ENCODE results near the gene C2CD3.
"Not testable (repeated sequence)": the region's sequence is repeated elsewhere in the genome, so short reads cannot be mapped to it uniquely, and the experiment has no call there.

Gene C2CD3

DNA sequence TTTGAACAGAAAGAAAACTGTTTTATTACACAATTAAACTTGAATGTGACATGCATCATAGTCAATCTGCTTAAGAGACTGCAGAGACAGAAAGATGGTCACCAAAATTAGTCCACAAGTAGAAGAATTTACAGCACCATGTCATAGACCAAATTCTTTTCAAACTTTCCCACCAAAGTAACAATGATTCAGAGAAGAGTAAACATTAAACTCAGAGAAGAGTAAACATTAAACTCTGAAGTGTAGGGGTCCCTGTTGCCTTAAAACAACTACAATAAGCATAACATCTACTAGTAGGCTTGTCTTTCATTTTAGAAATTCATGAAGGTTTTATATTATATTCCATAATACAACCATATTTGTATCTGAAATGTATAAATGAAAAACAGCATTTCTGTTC is 104.1 kb downstream of the C2CD3 start:
- not testable (repeated sequence) for DNase-seq

DNA sequence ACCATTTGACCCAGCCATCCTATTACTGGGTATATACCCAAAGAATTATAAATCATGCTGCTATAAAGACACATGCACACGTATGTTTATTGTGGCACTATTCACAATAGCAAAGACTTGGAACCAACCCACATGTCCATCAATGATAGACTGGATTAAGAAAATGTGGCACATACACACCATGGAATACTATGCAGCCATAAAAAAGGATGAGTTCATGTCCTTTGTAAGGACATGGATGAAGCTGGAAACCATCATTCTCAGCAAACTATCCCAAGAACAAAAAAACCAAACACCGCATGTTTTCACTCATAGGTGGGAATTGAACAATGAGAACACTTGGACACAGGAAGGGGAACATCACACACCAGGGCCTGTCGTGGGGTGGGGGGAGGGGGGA is 105.3 kb downstream of the C2CD3 start:
- not testable (repeated sequence) for DNase-seq

DNA sequence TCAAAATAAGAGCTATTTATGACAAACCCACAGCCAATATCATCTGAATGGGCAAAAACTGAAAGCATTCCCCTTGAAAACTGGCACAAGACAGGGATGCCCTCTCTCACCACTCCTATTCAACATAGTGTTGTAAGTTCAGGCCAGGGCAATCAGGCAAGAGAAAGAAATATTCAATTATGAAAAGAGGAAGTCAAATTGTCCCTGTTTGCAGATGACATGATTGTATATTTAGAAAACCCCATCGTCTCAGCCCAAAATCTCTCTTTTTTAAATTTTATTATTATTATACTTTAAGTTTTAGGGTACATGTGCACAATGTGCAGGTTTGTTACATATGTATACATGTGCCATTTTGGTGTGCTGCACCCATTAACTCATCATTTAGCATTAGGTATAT is 107.2 kb downstream of the C2CD3 start:
- DNase-seq: not testable (repeated sequence)

DNA sequence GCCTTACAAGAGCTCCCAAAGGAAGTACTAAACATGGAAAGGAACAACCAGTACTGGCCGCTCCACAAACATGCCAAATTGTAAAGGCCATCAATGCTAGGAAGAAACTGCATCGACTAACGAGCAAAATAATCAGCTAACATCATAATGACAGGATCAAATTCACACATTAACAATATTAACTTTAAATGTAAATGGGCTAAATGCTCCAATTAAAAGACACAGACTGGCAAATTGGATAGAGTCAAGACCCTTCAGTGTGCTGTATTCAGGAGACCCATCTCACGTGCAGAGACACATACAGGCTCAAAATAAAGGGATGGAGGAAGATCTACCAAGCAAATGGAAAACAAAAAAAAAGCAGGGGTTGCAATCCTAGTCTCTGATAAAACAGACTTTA is 109.2 kb downstream of the C2CD3 start:
- DNase-seq: not testable (repeated sequence)

DNA sequence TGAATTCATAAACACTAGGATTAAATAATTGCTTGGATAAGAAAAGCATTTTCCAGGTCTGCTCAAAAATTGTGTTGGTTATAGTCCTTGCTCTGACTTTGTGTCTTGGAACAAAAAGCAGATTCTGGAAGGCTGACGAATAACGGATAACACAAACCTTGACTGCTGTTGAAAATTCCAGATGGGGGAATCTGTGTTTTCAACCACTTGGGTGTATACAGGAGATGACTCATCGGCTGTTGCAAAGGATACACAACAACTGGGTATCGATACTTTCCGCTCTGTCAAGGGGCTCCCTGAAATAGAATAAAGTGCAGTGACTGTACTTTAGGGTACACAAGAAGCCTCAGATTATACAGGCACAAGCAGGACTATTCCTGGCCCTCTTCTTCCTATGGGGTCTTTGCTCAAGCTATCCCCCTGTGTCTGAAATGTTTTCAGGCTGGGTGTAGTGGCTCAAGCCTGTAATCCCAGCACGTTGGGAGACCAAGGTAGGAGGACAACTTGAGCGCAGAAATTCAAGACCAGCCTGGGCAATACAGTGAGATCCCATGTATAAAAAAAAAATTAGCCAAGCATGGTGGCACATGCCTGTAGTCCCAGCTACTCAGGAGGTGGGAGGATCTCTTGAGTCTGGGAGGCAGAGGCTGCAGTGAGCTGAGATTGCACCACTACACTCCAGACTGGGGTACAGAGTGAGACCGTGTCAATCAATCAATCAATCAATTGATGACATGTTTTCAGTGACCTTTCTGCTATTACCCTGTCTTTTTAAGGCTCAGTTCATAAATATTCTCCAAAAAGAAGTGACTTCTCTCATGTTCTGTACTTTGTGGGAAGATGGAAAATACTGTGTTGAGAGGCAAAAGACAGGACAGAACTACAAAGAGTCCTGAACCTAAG is 113.3 kb downstream of the C2CD3 start:
- no peak for DNase-seq

DNA sequence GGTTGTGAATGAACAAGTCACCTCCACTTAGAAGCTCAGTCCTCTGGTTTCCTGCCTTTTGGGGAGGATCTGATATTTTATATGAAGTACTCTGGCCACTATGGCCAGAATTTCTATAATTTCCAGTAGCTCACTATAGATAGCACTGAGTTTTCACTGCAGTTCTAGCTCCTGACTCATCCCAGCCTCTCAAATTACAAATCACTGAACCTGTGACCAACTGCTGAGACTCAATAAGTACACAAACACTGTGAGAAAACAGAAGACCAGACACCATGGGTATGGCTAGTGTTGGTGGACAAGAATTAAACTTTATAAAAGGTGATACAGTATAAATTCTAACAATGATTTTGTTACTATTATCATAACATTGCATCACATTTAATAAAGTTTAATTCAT is 114.9 kb downstream of the C2CD3 start:
- DNase-seq: no peak

DNA sequence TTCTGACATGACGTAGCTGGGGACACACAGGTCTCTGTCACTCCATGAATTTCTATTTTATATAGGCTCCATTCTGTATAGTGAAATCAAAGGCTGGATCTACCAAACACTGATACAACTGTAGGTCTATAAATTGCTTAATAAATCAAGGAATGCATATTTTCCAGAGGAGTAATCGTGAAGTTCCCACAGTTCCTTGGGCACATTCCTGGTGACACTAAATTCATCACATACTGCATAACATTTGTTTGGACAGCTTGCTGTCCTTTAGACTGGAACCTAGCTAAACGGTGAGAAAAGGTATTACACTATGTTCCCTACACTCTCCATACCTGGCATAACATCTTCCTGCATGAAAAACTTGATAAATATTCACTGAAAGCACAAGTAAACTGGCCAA is 120.3 kb downstream of the C2CD3 start:
- no peak for DNase-seq

DNA sequence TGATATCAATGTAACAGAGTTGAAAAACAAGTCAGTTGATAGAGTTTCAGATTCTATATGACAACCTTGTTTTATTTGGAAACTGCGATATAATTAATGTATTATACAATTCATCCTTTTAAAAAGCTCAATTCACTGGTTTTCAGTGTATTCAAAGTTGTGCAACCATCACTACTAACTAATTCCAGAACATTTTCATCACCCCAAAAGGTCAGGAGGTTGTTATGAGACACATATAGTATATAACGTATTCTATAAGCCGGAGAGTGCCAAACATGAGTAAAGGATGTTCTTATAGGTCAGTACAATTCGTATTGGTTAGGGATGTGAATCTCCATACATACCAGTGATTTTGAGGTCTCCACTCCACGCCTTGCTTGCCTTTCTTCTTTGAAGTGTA is 121.8 kb downstream of the C2CD3 start:
- no peak for DNase-seq

DNA sequence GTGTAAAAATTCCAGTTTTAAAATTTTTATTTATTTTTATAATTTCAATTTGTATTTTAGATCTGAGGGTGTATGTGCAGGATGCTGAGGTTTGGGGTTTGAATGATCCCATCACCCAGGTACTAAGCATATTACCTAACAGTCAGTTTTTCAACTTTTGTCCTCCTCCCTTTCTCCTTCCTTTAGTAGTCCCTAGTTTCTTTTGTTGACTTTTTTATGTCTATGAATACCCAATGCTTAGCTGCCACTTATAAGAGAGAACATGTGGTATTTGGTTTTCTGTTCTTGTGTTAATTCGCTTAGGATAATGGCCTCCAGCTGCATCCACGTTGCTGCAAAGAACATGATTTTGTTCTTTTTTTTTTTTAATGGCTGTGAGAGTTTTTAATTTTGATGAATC is 126.3 kb downstream of the C2CD3 start:
- no peak for DNase-seq

DNA sequence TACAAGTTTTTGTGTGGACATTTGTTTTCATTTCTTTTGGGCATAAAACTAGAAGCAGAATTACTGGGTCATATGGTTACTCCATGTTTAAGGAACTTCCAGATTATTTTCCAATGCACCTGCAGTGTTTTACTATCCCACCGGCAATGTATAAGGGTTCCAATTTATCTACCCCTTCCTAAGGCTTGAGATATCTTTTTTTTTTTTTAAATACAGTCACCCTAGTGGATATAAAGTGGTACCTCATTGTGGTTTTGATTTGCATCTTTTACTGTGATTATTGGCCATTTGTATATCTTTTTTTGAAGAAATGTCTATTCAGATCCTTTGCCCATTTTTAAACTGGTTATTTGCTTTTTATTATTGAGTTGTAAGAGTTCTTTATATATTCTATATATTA is 127.4 kb downstream of the C2CD3 start:
- no peak for DNase-seq

DNA sequence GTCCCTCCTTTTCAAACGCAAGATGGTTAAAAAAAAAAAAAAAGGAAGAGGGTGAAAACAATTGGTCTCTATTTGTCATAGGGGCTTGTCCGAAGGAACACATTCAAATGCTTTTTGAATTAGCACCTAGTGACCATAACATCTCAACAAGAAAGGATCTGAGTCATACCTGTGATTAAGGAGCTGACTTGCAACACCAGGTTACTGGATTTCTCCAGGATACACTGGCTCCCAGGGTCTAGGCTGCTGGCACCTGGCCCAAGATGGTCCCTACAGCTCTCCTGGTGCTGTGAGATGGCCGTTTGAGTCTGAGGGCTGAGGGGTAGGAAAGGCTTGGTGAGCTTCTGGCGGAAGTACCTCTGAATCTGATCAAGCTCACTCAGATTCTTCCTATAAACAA is 133.5 kb downstream of the C2CD3 start:
- no peak for DNase-seq

DNA sequence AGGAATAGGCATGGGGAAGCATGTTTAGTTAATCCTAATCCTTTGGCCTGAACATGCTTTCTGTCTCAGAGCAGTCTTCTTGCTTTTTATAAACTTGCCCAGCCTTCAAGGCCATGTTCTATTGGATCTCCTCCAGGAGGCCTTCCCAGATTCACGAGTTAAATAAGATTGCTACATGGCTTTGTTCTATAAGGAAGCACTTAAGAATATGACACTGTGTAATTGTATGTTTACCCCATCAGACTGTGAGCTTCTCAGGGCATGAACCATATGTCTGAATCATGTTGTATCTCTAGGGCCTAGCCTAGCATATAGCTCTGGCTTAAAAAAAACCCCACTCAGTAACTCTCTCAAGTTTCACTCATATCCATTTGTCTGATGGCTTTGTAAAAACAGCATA is 135.5 kb downstream of the C2CD3 start:
- DNase-seq: no peak

DNA sequence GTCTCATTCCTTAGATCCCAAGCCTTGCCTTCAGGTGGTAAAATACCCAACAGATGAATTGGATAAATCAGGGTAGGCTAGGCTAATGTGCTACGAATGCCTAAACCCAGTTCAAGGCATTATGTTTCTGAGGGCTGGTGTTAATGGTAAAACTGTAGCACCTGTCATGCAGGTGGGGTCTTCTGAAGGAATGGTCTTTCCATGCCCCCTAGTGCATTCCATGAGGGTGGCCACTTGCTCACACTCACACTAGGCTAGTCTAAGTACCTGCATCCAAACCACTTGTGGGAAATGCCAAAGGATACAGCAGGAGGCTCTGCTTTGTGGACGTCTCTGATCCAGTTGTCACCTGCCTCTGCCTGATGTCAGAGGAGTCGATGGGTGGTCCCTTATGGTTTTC is 137.8 kb downstream of the C2CD3 start:
- DNase-seq: peak; percentile 41

DNA sequence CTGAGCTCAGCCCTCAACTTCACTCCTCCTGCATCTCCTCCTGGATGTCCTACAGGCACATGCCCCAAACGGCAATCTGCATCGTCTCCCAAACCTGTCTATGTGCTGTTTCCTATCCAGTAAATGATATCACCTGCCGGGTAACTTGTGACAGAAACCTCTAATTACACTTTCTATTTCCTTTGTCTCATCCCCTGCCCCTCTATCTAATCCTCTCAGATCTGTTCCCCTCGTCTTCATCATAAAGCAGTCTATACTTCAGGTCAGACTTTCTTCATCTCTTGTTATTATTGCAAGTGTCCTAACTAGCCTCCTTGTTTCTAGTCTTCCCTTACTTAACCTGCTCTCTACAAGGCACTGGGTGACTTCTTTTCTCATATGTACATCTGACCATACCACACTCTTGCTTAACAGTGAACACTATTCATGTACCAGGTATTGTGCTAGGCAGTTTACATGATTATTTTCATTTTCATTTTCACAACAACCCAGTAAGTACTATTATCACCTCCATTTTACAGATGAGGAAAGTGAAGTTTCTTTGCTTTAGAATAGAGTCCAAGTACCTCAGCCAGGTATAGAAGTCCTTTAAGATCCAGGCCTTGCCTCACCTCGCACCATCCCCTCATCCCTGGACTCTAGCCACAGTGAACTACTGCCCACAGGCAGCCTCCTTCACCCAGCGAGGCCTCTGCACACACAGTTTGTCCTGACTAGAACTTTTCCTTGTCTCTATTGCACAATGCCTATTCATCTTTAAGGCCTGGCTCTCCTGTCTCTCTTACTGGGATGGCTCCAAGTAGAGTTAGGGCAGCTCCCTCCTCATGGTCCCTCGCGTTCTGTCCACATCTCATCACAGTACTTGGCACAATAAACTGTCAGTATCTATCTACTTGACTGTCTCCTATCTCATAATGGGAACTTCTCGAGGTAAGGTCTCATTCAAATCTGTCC is 139.8 kb downstream of the C2CD3 start:
- peak; percentile 23 for DNase-seq

DNA sequence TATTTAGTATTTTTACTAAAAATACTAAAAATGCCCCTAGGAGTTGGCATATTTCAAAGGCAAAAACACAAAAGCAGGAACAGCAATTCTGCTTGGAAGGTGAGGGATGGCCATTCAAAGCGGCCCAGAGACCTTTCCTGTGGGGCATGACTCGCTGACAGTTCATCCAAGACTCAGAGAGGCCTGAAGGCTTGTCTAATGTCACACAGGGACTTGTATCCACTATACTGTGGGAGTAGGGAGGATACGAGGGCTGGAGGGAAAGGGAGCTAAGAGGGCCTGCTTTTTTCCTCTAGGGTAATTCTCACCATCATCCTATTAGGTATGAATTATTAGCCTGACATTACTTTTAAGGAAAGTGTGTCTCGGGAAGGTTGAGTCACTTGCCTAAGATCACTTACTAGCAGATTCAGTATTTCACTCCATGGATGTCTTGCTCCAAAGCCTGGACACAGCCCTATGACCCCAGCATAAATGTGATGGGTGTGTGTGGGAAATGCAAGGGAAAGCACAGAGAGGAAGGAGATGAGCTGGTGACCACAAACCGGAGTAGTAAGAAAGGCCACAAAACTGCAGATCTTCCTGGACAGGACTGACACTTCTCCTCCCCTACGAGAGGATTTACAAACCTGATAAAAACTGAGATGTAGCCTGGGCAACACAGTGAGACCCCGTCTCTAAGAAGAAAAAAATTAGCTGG is 145.2 kb downstream of the C2CD3 start:
- peak; percentile 28 for DNase-seq

DNA sequence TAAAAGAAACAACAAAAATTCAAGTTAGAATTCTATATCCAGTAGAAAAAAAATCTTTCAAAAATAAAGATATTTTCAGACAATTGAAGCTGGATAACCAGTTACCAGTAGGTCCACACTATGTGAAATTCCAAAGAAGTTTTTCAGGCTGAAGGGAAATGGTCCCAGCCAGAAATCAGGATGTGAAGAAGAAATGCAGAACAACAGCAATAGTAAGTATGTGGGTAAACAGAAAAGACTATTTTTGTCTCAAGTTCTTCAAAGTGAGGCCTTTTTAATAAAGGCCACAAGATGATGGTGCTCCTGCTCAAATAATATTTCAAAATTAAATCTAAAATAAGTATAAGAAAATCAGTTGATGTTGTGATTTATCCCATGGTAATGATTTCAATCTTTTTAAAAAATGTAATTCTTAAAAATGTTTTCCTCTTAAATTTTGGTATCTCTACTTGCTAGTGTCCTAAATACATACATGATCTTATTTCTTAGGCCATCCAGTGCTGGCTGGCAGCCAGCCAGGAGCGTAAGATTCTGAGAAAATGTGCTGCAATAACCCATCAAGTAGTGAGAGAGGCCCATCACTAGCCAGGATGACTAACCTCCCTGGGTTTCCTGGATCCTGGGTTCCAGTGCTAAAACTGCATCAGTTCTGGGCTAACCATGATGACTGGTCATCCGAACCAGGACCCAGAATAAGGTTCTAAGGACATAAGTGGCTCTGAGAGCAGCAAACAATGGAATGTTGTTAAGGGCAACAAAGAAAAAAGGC is 146.4 kb downstream of the C2CD3 start:
- no peak for DNase-seq

DNA sequence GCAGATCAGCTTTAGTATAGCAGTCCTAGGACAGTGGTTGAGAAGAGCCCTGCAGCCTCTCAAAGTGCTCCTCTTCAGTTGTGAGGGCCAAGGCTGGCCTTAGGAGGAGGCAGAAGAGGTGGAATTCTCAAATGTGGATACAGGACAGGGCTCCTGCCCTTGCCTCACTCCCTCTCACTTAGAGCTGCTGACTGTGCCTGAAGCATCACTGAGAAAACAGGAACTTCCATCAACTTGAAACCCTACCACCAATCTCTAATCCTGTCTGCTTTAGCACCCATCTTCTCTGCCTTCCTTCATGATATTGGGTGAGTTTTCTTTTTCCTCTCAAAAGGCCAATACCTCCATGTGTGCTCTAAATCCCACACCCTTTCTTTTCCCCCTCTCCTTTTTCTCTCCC is 147.5 kb downstream of the C2CD3 start:
- no peak for DNase-seq

DNA sequence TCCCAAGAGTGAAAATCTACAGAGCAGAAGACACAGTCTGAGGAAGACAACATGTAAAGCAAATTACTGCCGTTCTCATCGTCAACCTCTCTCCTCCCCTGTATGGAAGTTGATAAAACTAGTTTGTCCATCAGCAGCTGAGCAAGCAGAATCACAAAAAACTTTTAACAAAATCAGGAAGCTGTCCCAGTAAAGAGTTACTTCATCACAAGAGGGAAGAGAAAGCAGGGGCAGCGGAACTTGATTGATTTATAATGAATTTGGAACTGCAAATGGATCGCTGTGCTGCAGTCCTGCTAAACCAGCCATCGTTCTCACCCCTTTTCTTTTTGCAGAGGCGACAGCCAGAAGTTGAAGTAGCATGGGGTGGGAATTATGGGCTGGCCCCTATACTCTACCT is 148.3 kb downstream of the C2CD3 start:
- DNase-seq: no peak

DNA sequence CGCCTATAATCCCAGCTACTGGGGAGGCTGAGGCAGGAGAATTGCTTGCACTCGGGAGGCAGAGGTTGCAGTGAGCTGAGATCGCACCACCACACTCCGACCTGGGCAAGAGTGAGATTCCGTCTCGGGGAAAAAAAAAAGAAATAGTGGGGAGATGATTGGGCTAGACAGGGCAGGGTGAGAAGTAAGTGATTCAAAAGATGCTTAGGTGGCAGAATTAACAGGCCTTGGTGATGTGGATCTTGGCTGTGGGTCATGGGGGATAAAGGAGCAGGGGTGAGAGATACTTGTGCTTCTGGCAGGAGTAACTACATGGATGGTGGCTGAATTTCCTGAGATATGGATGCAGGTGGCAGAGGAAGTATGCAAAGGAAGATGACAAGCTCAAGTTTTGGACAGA is 148.8 kb downstream of the C2CD3 start:
- DNase-seq: no peak

DNA sequence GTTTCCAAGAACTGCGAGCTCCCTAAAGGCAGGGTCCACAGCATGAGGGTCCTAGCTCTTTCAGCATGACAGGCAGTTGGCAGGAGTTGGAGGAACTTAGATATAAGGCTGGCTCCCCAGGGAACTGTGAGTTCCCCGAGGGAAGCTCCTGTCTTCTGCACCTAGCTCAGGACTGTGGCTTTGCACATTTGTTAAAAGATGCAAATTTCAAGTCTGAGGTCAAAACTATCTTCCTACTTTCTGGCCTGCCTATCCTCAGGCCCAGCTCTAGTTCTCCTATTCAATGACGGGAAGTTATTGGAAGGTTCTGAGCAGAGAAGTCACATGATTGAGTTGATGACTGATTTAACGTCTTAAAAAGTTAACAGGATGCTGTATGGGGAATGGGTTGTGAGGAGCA is 150.3 kb downstream of the C2CD3 start:
- no peak for DNase-seq

DNA sequence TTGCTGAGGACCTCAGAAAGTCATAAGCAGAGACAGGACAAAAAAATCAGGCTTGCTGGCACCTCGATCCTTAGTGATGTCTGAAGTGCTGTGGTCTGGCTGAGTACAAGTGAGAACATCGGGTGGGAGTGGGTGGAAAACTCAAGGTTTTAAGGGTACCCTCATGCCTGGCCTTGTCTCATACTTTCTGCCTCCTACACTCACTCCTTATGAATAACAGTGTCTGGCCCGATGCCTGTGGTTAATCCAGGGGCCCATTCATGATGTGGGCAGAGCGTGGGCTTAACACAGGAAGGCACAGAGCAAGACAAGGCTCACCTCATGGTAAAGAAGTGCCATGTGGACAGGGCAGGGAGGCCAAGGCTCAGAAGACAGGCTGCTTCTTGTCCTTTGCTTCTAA is 150.9 kb downstream of the C2CD3 start:
- peak; percentile 37 for DNase-seq

DNA sequence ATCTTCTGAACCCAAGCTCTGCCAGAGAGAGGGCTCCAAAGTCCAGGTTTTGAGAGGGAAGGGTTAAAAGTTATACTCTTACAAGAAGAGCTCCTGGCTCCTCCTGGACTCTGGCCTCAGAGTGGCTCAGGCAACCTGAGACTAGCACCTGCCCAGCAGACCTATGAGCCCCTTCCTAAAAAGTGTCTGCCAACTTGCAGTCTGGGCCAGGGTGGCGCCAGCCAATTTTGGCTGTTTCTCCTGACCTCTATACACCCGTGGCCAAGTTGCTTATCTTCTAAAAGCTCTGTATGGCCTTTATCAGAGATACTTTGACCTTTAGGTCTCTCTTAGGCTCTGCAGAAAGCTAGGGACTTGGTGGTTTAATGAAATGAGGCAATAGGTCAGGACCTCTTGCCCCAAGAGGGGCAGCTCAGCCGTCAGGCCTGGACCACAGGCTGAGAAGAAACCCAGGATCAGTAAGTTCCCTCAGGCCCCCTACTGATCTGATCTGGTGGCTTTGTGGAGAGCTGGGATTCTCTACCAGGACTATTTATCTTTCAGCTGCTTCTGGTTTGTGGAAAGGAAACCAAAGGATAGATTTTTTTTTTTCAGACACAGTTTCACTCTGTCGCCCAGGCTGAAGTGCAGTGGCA is 151.6 kb downstream of the C2CD3 start:
- no peak for DNase-seq

Data from CD4-positive, alpha-beta T cell treated with Interleukin-10 for 1 hour (primary cell).